GM21447 (cell line): ENCODE measurements around the gene ARHGAP15.

ENCODE experiments used
- ATAC-seq: cut with Tn5 transposase; IDR thresholded peaks from one replicate; pipeline ENCODE4 v1.9.1; 2021; ENCODE audit not compliant: unreplicated experiment

The ARHGAP15 gene

GRCh38 chr2:143801561-143801960 lies 672.3 kb downstream of the ARHGAP15 start:
- ATAC-seq: no peak

- peak; percentile 46 for ATAC-seq
These were observed 673.0 kb downstream of the ARHGAP15 start for GRCh38 chr2:143802242-143802641.

GRCh38 chr2:143802871-143803650 lies 673.8 kb downstream of the ARHGAP15 start:
- ATAC-seq: peak; percentile 86

GRCh38 chr2:143803936-143804335 lies 674.7 kb downstream of the ARHGAP15 start:
- ATAC-seq: no peak

- no peak for ATAC-seq
These were observed 676.4 kb downstream of the ARHGAP15 start for GRCh38 chr2:143805666-143806065.

- no peak for ATAC-seq
These were observed 678.0 kb downstream of the ARHGAP15 start for GRCh38 chr2:143807192-143807591.

GRCh38 chr2:143807671-143808070 lies 678.5 kb downstream of the ARHGAP15 start:
- no peak for ATAC-seq

GRCh38 chr2:143808166-143808565 lies 678.9 kb downstream of the ARHGAP15 start:
- no peak for ATAC-seq

- no peak for ATAC-seq
These were observed 685.9 kb downstream of the ARHGAP15 start for GRCh38 chr2:143815082-143815481.

GRCh38 chr2:143816916-143817315 lies 687.7 kb downstream of the ARHGAP15 start:
- ATAC-seq: no peak
